ENCODE measurements around the gene PNMA6E.

The PNMA6E gene

GRCh38 chrX:153347530-153347929, 53.6 kb downstream of the PNMA6E start:
- no peak for DNase-seq

Data from DMS53 (cell line).